Spinal cord (tissue), 10 donors: ENCODE measurements around the gene TLL2. TPM values are rescaled to one million over a fixed set of nuclear protein-coding genes. Genes with fewer than 3 reads are reported as not detected.
"Not testable (repeated sequence)": the region's sequence is repeated elsewhere in the genome, so short reads cannot be mapped to it uniquely, and the experiment has no call there.

Source experiments
- DNase-seq, 6 donors: peaks; one replicate each; pipeline versions ENCODE4 v3.0.0 to v3.0.0-alpha.2; 2013 to 2015; ENCODE audit warnings: low spot score in 6 of 6, low read depth in 4 of 6
- H3K27ac ChIP-seq: one replicate; pipeline ENCODE4 v1.5.1; 2013; ENCODE audit warnings: low read depth, low read length, control low read depth
- H3K27me3 ChIP-seq: one replicate; pipeline ENCODE4 v1.6.1; 2013; ENCODE audit warnings: low read length; ENCODE audit not compliant: control insufficient read depth, insufficient read depth
- H3K36me3 ChIP-seq: one replicate; pipeline ENCODE4 v1.6.1; 2013; ENCODE audit warnings: low read length; ENCODE audit not compliant: control insufficient read depth, insufficient read depth
- H3K4me1 ChIP-seq: one replicate; pipeline ENCODE4 v1.6.1; 2013; ENCODE audit warnings: low read length; ENCODE audit not compliant: control insufficient read depth, insufficient read depth
- H3K4me3 ChIP-seq: one replicate; pipeline ENCODE4 v1.5.1; 2013; ENCODE audit warnings: low read depth, low read length, control low read depth
- H3K9me3 ChIP-seq: one replicate; pipeline ENCODE4 v1.6.1; 2013; ENCODE audit warnings: low read length; ENCODE audit not compliant: control insufficient read depth, insufficient read depth
- WGBS: methylation state at CpG from one replicate; pipeline ENCODE4 v1.1.5; 2013; ENCODE audit warnings: missing lambda C conversion rate; ENCODE audit not compliant: insufficient coverage; 5-methylcytosine and 5-hydroxymethylcytosine counted together
- long read RNA-seq, 4 donors: transcript quantifications; one replicate each; lab custom pipeline, GENCODE V29; 2026
- polyA plus RNA-seq, 2 donors: library from polyadenylated mRNA; unstranded; fragments of 120-200 nt; gene quantifications; one replicate each; pipeline ENCODE4 v1.2.1, GENCODE V29; 2013; ENCODE audit not compliant: insufficient read length in 2 of 2
- total RNA-seq, 2 donors: library from RNA; depleted of rRNA in 1 of 2; stranded (reverse); fragments of 120-200 nt in 1 of 2; fragments of >200 nt in 1 of 2; gene quantifications; one replicate each; pipeline versions ENCODE4 v1.2.3 to v1.2.4, GENCODE V29; 2013 to 2014
- donor health status: healthy.

Gene TLL2
- 1 to 10 TPM; 2.0 to 4.4 TPM for total RNA-seq
- 1 to 10 TPM; 4.5 to 6.1 TPM for polyA plus RNA-seq
- long read RNA-seq, donor 1 = 0 reads
- long read RNA-seq, donor 2 = 0 reads
- long read RNA-seq, donor 3 = 0 reads
- long read RNA-seq, donor 4 = 0 reads

- no peaks in the 10 kb centered on the region for H3K9me3 ChIP-seq
- DNase-seq = peak; percentile 50 to 96 (median 71)
- peaks cover 16% of the 10 kb centered on the region for H3K27me3 ChIP-seq
- WGBS = under 1% methylated on average over 60 of the region's 68 CpGs
- peaks cover 25% of the 10 kb centered on the region for H3K4me1 ChIP-seq
- H3K27ac ChIP-seq = no peak within 1 kb of the TSS
- no peaks in the 10 kb centered on the region for H3K36me3 ChIP-seq
- peak within 1 kb of the TSS; percentile 36 for H3K4me3 ChIP-seq
These were observed at the start of gene TLL2 for GRCh38 chr10:96513698-96514561. Gene TLL2 (minus strand): TSS chr10:96513926. CDS start chr10:96513685, 241 bp downstream.

- peaks cover 3% of the 10 kb centered on the region for H3K36me3 ChIP-seq
- no peak overlapping the region for H3K27ac ChIP-seq
- H3K27me3 ChIP-seq = no peaks in the 10 kb centered on the region
- no peaks in the 10 kb centered on the region for H3K9me3 ChIP-seq
- WGBS = no CpG with 5 or more reads among the region's 3 CpGs
- DNase-seq = no peak
- no peaks in the 10 kb centered on the region for H3K4me1 ChIP-seq
- no peak overlapping the region for H3K4me3 ChIP-seq
These were observed 47.5 kb upstream of the TLL2 start for GRCh38 chr10:96560966-96561887.

GRCh38 chr10:96560489-96560888, 46.8 kb upstream of the TLL2 start:
- Histone ChIP-seq H3K4me1 (no peaks in the 10 kb centered on the region), H3K27me3 (no peaks in the 10 kb centered on the region), H3K36me3 (peaks cover 3% of the 10 kb centered on the region), H3K4me3 (no peak overlapping the region), H3K27ac (no peak overlapping the region), H3K9me3 (no peaks in the 10 kb centered on the region)
- no peak for DNase-seq
- 89% methylated on average over 1 of the region's 2 CpGs for WGBS

GRCh38 chr10:96556003-96556402, 42.3 kb upstream of the TLL2 start:
- no peaks in the 10 kb centered on the region for H3K9me3 ChIP-seq

GRCh38 chr10:96555330-96555729, 41.6 kb upstream of the TLL2 start:
- Histone ChIP-seq H3K4me3 (no peak overlapping the region), H3K36me3 (no peaks in the 10 kb centered on the region), H3K27me3 (no peaks in the 10 kb centered on the region), H3K27ac (no peak overlapping the region), H3K9me3 (no peaks in the 10 kb centered on the region), H3K4me1 (no peaks in the 10 kb centered on the region)
- DNase-seq = no peak
- no CpG with 5 or more reads among the region's 3 CpGs for WGBS

More at GRCh38 chr10:96556003-96556402, 42.3 kb upstream of the TLL2 start:
- WGBS = no CpG with 5 or more reads among the region's 1 CpG
- Histone ChIP-seq H3K27ac (no peak overlapping the region), H3K27me3 (no peaks in the 10 kb centered on the region), H3K4me3 (no peak overlapping the region), H3K4me1 (no peaks in the 10 kb centered on the region), H3K36me3 (no peaks in the 10 kb centered on the region)
- DNase-seq = peak in 4 of 6 donors; percentile 4 to 79 (median 30)

- Histone ChIP-seq H3K36me3 (peaks cover 5% of the 10 kb centered on the region), H3K4me1 (no peaks in the 10 kb centered on the region), H3K4me3 (no peak overlapping the region), H3K27me3 (no peaks in the 10 kb centered on the region), H3K27ac (no peak overlapping the region), H3K9me3 (no peaks in the 10 kb centered on the region)
- no CpG with 5 or more reads among the region's 5 CpGs for WGBS
- DNase-seq = no peak
These were observed 34.9 kb upstream of the TLL2 start for GRCh38 chr10:96548589-96548988.

GRCh38 chr10:96545558-96545957, 31.8 kb upstream of the TLL2 start:
- not testable (repeated sequence) for H3K4me1 ChIP-seq, H3K36me3 ChIP-seq, H3K27ac ChIP-seq, H3K27me3 ChIP-seq, DNase-seq, H3K4me3 ChIP-seq, H3K9me3 ChIP-seq
- 95% methylated on average over 6 of the region's 10 CpGs for WGBS

- Histone ChIP-seq H3K4me1 (no peaks in the 10 kb centered on the region), H3K4me3 (no peak overlapping the region), H3K27ac (no peak overlapping the region), H3K36me3 (no peaks in the 10 kb centered on the region), H3K27me3 (no peaks in the 10 kb centered on the region), H3K9me3 (peaks cover 3% of the 10 kb centered on the region)
- no peak for DNase-seq
- WGBS = no CpG with 5 or more reads among the region's 2 CpGs
These were observed 28.2 kb upstream of the TLL2 start for GRCh38 chr10:96541921-96542320.

GRCh38 chr10:96540240-96540639, 26.5 kb upstream of the TLL2 start:
- WGBS = 94% methylated on average over 2 of the region's 3 CpGs
- no peak overlapping the region for H3K4me3 ChIP-seq
- H3K36me3 ChIP-seq = no peaks in the 10 kb centered on the region
- DNase-seq = no peak
- no peaks in the 10 kb centered on the region for H3K27me3 ChIP-seq
- peaks cover 3% of the 10 kb centered on the region for H3K9me3 ChIP-seq
- H3K27ac ChIP-seq = no peak overlapping the region
- H3K4me1 ChIP-seq = no peaks in the 10 kb centered on the region
